Fibroblast of the aortic adventitia (primary cell): ENCODE results near the gene TP53I3. TPM values are rescaled to one million over a fixed set of nuclear protein-coding genes. Genes with fewer than 3 reads are reported as not detected.

Experiments used
- DNase-seq: peaks from one replicate; pipeline ENCODE4 v3.0.0-alpha.2; 2010; ENCODE audit warnings: low read depth
- H3K4me3 ChIP-seq: 2 replicates; pipeline ENCODE4 v1.5.1; 2011; ENCODE audit warnings: low read depth, mild to moderate bottlenecking, control low read depth, low read length, moderate library complexity
- CTCF ChIP-seq: IDR thresholded peaks from 2 replicates; pipeline ENCODE4 v1.5.1; 2011; ENCODE audit warnings: mild to moderate bottlenecking, low read length, control low read depth, inconsistent platforms; ENCODE audit not compliant: insufficient read depth
- total RNA-seq: library from RNA; depleted of rRNA; stranded (reverse); fragments of >200 nt; gene quantifications from 2 replicates; pipeline ENCODE4 v1.2.3, GENCODE V29; 2012; ENCODE audit warnings: low replicate concordance

Gene TP53I3
- total RNA-seq, 1 donor: 38.7 TPM

- H3K4me3 ChIP-seq: peak overlapping the region; percentile 82
- peak; percentile 2 for TF ChIP-seq CTCF
- DNase-seq: peak; percentile 89
Measured at GRCh38 chr2:24083567-24084385, 858 bp downstream of the TP53I3 start.

- DNase-seq: no peak
- TF ChIP-seq CTCF: no peak
- peak overlapping the region; percentile 82 for H3K4me3 ChIP-seq
Measured at GRCh38 chr2:24082787-24083566, 1.7 kb downstream of the TP53I3 start.

GRCh38 chr2:24080701-24081100, 3.9 kb downstream of the TP53I3 start:
- no peak for DNase-seq
- TF ChIP-seq CTCF: no peak
- H3K4me3 ChIP-seq: no peak overlapping the region

- no peak for TF ChIP-seq CTCF
- DNase-seq: no peak
- H3K4me3 ChIP-seq: peak overlapping the region; percentile 99
Measured at GRCh38 chr2:24077879-24078278, 6.8 kb downstream of the TP53I3 start.

- peak overlapping the region; percentile 99 for H3K4me3 ChIP-seq
- DNase-seq: peak; percentile 12
- TF ChIP-seq CTCF: no peak
Measured at GRCh38 chr2:24077535-24077877, 7.1 kb downstream of the TP53I3 start.

GRCh38 chr2:24076849-24077534, 7.6 kb downstream of the TP53I3 start:
- peak; percentile 15 for DNase-seq
- no peak for TF ChIP-seq CTCF

More at GRCh38 chr2:24076849-24077534, 7.6 kb downstream of the TP53I3 start:
- peak overlapping the region; percentile 99 for H3K4me3 ChIP-seq
